ENCODE results near the gene GFOD1.

GFOD1 gene

DNA sequence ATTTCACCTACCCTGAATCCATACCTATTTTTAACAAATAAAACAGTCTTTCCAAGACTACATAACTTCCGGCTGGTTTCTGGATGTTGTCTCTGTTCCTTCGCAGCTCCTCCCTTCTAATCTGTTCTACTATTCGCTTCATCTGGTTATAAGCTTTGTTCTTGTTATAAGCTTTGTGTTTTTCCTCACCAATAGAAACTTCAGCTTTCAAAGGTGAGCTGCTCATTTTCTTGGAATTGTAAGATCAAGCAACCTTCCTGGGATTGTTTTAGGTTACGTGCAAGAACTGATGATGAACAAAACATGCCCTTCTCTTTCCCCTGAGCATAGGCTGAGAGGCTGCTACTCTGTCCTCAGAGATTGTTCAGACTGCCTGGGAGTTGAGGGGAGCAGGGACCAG, 2.1 kb downstream of the GFOD1 start:
- no peak for DNase-seq (ENCODE audit: low read depth)

DNA sequence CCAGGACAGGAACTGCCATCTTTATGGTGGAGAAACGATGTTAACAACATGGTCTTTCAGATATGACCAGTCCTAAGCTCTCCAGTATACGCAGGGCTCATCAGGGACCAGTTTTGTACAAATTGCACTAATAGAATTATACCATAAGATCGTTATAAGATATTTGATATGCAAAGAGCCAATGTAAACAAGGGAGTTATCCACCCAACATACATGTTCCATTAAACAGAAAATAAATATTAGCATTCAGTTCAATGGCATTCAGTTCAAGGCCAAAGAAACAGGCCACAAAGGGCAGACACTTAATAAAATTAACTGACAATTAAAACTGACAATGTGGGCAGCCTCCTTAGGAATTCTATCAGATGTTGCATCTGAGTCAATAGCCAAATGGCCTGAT, 2.6 kb downstream of the GFOD1 start:
- no peak for DNase-seq (ENCODE audit: low read depth)

DNA sequence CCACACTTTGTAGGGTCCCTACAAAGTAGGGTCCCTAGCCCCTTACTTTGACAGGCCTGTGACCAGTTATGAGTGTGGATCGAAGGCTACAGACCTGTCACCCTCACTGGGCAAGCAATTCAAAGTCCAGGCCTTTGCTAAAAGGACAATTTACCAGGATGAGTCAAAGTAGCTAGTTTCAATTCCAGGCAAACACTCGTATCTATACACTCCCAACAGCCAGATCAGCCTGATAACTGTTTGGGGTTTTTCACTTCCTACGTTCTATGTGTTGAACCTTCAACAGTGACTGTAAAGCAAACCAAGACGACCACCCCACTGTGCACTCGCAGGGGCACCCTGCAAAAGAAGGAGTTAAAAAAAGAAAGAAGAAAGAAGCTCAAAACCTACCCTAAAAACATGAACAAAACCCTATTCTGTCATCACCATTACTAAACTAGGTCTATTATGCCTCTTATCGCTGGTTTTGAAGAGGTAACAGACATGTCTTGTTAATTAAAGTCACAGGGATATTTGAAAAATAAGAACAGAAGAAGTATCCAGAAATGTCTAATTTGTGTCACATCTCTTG, 3.2 kb downstream of the GFOD1 start:
- no peak for DNase-seq (ENCODE audit: low read depth)

DNA sequence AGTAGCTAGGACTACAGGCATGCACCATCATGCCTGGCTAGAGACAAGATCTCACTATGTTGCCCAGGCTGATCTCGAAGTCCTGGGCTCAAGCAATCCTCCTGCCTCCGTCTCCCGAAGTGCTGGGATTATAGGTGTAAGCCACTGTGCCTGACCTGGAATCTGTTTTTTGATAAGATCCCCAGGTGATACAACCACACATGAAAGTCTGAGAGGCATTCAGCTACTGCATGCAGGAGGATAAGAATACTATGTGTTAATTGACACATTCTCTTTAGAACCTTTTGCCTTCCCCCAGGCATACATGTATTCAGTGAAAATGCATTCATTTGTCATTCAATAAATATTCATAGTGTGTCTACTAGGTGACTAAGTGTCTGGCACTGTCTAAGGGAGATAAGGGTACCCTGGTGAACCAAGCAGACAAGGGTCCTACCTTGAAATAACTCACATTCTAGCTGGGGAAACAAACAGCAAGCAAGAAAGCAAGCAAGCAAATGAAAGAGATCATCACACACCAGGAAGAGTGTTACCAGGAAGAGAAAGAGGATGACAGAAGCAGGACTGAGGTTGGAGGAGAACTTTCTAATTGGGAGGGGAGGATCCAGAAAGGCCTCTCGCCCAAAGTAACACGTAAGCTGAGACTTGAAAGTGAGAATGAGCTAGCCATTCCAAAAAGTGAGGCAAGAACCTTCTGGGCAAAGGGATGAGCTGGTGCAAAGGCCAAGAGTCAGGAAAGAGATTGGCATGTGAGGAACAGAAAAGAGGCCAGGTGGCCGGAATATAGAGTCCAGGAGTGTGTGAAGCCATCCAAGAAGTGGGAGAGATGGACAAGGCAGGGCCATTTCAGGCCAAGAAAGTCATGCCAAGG, 6.5 kb downstream of the GFOD1 start:
- no peak for DNase-seq (ENCODE audit: low read depth)

DNA sequence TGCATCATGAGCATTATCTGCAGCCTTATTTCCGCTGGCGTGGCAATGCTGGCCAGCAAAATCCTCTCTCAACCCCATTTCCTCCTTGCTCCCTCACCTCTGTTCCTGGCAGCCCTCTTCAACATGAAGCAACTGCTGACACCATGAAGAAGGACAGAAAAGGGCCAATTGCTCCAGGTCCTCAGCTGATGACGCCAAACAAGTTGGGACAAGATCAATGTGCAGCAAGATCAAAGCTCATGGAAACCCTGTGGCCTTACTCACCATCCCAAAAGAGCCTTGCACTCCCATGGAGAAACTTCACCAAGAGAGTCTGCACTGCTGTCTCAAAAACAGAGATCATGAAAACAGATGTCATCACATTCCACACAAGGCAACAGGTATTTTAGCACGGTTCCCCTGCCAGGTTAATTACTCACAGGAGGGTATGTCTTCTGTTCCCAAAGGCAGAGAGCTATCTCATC, 7.4 kb downstream of the GFOD1 start:
- no peak for DNase-seq (ENCODE audit: low read depth)

DNA sequence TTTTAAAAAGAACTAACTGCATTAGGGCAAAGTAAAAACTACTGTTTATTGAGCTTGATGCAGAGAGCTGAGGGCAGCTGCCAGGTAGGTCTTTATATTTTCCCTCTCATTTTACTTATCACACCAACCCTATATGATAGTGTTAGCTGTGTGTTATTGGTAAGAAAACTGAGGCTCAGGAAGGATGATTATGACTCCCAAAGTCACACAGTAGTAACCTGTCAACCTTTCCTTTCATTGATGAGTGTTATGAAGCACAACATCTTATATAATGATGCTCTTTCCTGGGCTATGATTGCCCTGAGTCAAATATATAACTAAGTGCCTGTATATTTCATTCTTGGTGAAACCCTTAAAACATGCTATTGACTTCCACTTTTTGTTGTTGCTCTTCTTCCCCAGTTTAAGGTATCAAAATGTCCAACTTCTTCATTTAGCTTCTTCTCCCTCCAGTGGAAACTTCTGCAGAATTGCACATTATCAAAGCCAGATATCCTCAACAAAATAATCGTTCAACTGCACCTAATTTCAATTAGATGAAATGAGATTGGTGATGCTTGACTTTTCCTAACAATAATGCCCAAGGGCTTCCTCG, 8.1 kb downstream of the GFOD1 start:
- no peak for DNase-seq (ENCODE audit: low read depth)

- DNase-seq (ENCODE audit: low read depth), result no peak
Observed at GRCh38 chr6:13478525-13478966, 8.9 kb downstream of the GFOD1 start.

DNA sequence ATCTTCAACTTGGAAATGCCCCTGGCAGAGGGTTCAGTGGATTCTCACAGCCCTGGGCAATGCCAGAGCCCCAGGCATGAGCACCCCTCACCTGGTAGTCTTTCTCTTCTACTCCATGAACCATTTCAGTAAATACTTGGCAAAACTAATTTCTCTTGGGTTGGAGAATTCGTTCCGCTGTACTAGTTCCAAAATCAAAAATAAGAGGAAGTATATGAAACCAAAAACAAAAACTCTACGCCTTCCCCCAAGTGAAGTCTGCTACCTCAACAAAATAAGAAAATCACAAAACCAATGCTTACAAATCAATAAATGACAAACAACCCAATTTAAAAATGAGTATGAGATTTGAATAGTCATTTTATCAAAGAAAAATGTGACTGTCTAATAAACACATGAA, 12.6 kb downstream of the GFOD1 start:
- DNase-seq (ENCODE audit: low read depth), result no peak

DNA sequence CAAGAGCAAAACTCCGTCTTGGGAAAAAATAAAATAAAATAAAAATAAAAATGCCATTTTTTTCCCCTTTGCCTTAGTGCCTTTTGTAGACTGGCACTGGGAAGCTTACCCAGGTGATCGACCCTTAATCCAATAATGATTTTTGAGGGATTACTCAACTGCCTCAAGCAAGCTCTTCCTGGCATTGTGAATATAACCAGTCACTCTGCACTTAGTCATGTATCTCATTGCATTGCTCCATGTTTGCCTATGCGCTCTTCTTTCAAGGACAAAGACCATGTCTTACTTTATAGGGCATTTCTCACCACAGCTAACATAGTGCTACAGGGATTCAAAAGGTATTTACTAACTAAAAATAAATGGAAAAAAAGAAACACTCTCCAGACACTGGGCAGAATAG, 13.0 kb downstream of the GFOD1 start:
- DNase-seq (ENCODE audit: low read depth), result no peak

DNA sequence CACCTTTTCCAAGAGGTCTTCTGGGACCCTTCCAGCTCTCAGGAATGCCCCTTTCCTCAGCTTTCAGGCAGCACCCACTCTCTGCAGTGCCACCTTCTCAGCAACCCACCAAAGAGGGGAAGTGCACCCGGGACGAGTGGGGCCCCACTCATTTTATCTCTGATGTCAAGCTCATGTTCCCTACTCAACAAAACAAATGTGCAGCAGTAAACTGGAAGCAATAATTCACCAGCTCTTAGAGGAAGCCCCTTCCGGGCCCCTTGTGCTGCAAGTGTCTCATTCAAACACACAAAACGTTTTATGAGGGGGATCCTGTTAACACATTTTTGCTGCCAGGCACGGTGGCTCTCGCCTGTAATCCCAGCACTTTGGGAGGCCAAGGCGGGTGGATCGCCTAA, 13.6 kb downstream of the GFOD1 start:
- no peak for DNase-seq (ENCODE audit: low read depth)

GRCh38 chr6:13472976-13473767, 14.2 kb downstream of the GFOD1 start:
- DNase-seq (ENCODE audit: low read depth), result no peak

- no peak for DNase-seq (ENCODE audit: low read depth)
Observed at GRCh38 chr6:13472099-13472498, 15.3 kb downstream of the GFOD1 start.

- DNase-seq (ENCODE audit: low read depth), result no peak
Observed at GRCh38 chr6:13471184-13471583, 16.2 kb downstream of the GFOD1 start.

- DNase-seq (ENCODE audit: low read depth), result no peak
Observed at GRCh38 chr6:13470238-13471140, 16.9 kb downstream of the GFOD1 start.

DNA sequence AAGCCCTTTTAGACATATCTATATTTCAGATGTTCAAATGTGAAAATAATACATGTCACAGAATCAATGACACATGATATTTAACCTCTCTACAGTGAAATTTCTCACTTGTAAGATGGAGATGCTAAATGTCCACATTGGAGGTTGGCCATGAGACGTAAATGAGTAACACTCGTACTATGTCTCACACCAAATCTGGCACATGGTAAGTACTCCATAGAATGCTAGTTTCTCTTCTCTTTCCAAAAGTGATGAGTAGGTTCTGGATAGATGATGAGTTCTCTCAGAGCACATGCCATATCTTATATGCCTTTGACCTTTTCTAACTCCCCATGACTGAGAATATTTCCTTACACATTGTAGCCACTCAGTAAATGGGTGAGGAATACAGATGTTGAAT, 17.7 kb downstream of the GFOD1 start:
- DNase-seq (ENCODE audit: low read depth), result no peak

GRCh38 chr6:13468839-13469238, 18.6 kb downstream of the GFOD1 start:
- no peak for DNase-seq (ENCODE audit: low read depth)

GRCh38 chr6:13467216-13467600, 20.2 kb downstream of the GFOD1 start:
- no peak for DNase-seq (ENCODE audit: low read depth)

GRCh38 chr6:13466304-13467215, 20.8 kb downstream of the GFOD1 start:
- no peak for DNase-seq (ENCODE audit: low read depth)

- DNase-seq (ENCODE audit: low read depth), result no peak
Observed at GRCh38 chr6:13465734-13466133, 21.7 kb downstream of the GFOD1 start.

DNA sequence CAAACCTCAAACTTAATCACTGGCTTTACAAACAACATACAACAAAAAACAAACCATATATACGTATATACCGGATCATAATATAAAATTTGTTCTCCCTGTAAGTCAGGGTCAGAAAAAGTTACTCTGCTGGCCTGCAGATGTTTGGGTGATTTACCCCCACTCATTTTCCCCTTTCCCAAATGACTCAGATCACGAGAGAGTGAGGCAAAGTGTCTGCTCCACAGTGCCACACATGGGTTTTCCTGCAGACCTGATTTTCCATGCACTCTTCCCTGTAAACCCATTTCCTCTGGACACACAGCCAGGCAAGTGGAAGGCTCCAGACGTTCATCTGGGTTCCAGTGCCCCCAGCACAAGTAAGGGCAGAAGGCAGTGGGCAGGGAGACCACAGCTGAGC, 23.5 kb downstream of the GFOD1 start:
- no peak for DNase-seq (ENCODE audit: low read depth)
